Measurements from ENCODE around the gene PCSK1. TPM values are rescaled to one million over a fixed set of nuclear protein-coding genes. Genes with fewer than 3 reads are reported as not detected.

The PCSK1 gene
- total and polyA plus RNA-seq, 2 donors (not counting 3 experiments of a cell fraction or from before 2014, with no cell fraction given) = 0.95 to 8.7 TPM

GRCh38 chr5:96342581-96342980 is 90.5 kb downstream of the PCSK1 start:
- TF ChIP-seq FOS (IDR thresholded peaks at IDR 0.05; ENCODE audit: borderline replicate concordance, insufficient read depth, low read length) (no peak), EZH2 (IDR thresholded peaks at IDR 0.05; ENCODE audit: borderline replicate concordance, low read depth, low read length, severe bottlenecking) (no peak), GATA2 (IDR thresholded peaks at IDR 0.05; ENCODE audit: insufficient read depth, insufficient read length, low read depth, low read length) (no peak), CTCF (IDR thresholded peaks at IDR 0.05; ENCODE audit: extremely low read depth in 1 of 2, insufficient read depth in 1 of 2, low read depth in 1 of 2, low read length in 2 of 2) (no peak), MAX (IDR thresholded peaks at IDR 0.05; ENCODE audit: insufficient read depth, insufficient read length) (no peak), JUN (IDR thresholded peaks at IDR 0.05; ENCODE audit: borderline replicate concordance, insufficient read depth, insufficient read length, low read depth) (no peak)
- Histone ChIP-seq H3K36me3 (ENCODE audit: control insufficient read depth in 2 of 2, extremely low read depth in 1 of 2, insufficient read depth in 2 of 2, low read length in 2 of 2) (no peaks in the 10 kb centered on the region), H3K79me2 (ENCODE audit: control insufficient read depth, insufficient read depth, low read length) (no peaks in the 10 kb centered on the region), H3K4me2 (ENCODE audit: insufficient read depth, low read length) (no peak overlapping the region), H3K4me3 (replicated peaks in 1 of 3; ENCODE audit: insufficient read depth in 1 of 3, low read depth in 1 of 3, low read length in 3 of 3) (no peak overlapping the region), H3K4me1 (ENCODE audit: control insufficient read depth, extremely low read depth, insufficient read depth, low read length) (peaks cover 18% of the 10 kb centered on the region), H2AFZ (ENCODE audit: low read depth, low read length) (no peak overlapping the region), H3K27me3 (ENCODE audit: control insufficient read depth in 2 of 2, insufficient read depth in 2 of 2, low read length in 2 of 2) (no peaks in the 10 kb centered on the region), H4K20me1 (replicated peaks; ENCODE audit: control insufficient read depth, extremely low read depth, insufficient read depth, low read length) (no peaks in the 10 kb centered on the region), H3K9ac (replicated peaks; ENCODE audit: extremely low read depth, insufficient read depth, low read length) (no peak overlapping the region), H3K9me3 (replicated peaks; ENCODE audit: control insufficient read depth, insufficient read depth, low read length) (no peaks in the 10 kb centered on the region), H3K9me1 (replicated peaks; ENCODE audit: control insufficient read depth, extremely low read depth, insufficient read depth, low read length) (no peaks in the 10 kb centered on the region), H3K27ac (ENCODE audit: insufficient read depth, low read depth, low read length) (no peak overlapping the region)
- no peak for DNase-seq (ENCODE audit: low read depth, low spot score)
- no TSS peak for BruUV-seq (replicated peaks)
- intact Hi-C loops (cut with micrococcal nuclease) = loop anchor here (5.0 kb wide), 1 partner anchor 410 kb away; no protein-coding TSS in a partner anchor
- dilution Hi-C loops (cut with MboI; ENCODE audit: extremely low pct_ligation_motif_present, low sequenced_read_pairs) = loop anchor here (25.0 kb wide), 1 partner anchor 380 kb away; the partner anchor contains the start of gene ELL2
- no peak for FAIRE-seq
- CTCF ChIA-PET = interaction anchor here (0.5 to 4.4 kb wide), 8 partner anchors 65 to 485 kb away, joined by 3 to 158 read pairs (median 6); no protein-coding TSS in a partner anchor
- POLR2A ChIA-PET = interaction anchor here (0.5 kb wide), 1 partner anchor 459 kb away, joined by 4 read pairs; no protein-coding TSS in a partner anchor

Other genes starting within 250 kb of the PCSK1 start
- 172 and 194 TPM in 2 replicates for gene CAST, start 229.1 kb upstream of the PCSK1 start, total RNA-seq
- gene CAST, start 229.1 kb upstream of the PCSK1 start, polyA plus RNA-seq = 20.8 and 33.7 TPM in 2 replicates